Nephron progenitor cell (in vitro differentiated cells): ENCODE data around the gene CDH4.
"Not testable (repeated sequence)": the region's sequence is repeated elsewhere in the genome, so short reads cannot be mapped to it uniquely, and the experiment has no call there.

Source experiments
- DNase-seq: peaks from one replicate; pipeline ENCODE4 v3.0.0; 2021
- H3K27ac Mint-ChIP-seq: 2 replicates; pipeline ENCODE4 v1.8.0; 2021; ENCODE audit warnings: mild to moderate bottlenecking, moderate library complexity, mixed read lengths
- H3K27me3 Mint-ChIP-seq: 2 replicates; pipeline ENCODE4 v1.8.0; 2021; ENCODE audit warnings: mild to moderate bottlenecking, low read depth, mixed read lengths; ENCODE audit not compliant: poor library complexity
- H3K36me3 Mint-ChIP-seq: 2 replicates; pipeline ENCODE4 v1.8.0; 2021; ENCODE audit warnings: low read depth, mixed read lengths
- H3K4me1 Mint-ChIP-seq: 2 replicates; pipeline ENCODE4 v1.8.0; 2021; ENCODE audit warnings: mixed read lengths
- H3K4me3 Mint-ChIP-seq: 2 replicates; pipeline ENCODE4 v1.8.0; 2021; ENCODE audit warnings: mild to moderate bottlenecking, moderate library complexity, mixed read lengths
- H3K9me3 Mint-ChIP-seq: 2 replicates; pipeline ENCODE4 v1.8.0; 2021; ENCODE audit warnings: mild to moderate bottlenecking, moderate library complexity, mixed read lengths
- TF ChIP-seq, protein P1 (sequence below): fragments of 200-600 bp; sonication (generic); IDR thresholded peaks from 2 replicates; pipeline ENCODE4 v1.5.0; 2021; ENCODE audit warnings: antibody characterized with exemption

CDH4 gene

DNA sequence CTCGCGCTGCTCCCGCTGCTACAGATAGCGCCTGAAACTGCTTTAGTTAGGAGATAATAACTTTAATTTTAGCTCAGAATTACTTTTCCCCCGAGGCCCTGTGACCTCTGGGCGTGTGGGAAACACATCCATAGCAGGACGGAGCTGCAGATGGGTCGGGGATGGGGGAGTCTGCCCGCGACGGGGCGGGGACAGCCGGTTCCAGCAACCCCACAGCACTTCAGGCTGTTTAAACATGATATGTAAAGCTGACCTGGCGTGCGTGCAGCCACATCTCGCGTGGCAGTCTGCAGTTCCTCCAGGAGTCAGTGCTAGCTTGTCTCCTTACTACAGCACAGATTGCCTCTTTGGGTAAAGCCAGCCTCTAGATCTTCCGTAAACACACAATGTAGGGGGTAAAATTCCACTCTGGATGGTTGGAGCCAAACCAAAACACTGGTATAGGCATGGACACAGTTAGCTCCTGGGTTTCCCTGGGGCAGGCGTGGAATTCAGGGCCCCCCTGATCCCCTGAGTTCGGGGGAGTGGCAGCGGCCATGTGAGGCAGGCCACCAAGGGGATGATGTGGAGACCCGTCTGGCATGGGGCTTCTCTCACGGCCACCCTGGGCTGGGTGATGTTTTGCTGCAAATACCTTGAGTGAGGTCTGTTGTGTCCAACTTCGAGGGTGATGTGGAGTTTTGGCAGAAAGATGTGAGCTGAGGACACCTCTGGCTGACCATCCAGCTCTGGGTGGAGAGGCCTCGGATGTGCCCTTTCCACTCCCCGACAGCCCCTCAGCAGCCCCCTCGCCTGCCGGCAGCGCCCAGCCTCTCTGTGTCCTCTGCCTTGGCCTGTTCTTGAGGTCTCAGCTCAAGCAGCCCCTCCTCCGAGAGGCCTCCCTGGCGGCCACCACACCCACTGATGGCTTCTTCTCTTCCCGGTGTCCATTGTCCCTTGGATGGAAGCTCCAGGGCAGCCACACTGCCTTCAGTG, 599.2 kb downstream of the CDH4 start:
- DNase-seq = no peak
- TF ChIP-seq, protein P1, sequence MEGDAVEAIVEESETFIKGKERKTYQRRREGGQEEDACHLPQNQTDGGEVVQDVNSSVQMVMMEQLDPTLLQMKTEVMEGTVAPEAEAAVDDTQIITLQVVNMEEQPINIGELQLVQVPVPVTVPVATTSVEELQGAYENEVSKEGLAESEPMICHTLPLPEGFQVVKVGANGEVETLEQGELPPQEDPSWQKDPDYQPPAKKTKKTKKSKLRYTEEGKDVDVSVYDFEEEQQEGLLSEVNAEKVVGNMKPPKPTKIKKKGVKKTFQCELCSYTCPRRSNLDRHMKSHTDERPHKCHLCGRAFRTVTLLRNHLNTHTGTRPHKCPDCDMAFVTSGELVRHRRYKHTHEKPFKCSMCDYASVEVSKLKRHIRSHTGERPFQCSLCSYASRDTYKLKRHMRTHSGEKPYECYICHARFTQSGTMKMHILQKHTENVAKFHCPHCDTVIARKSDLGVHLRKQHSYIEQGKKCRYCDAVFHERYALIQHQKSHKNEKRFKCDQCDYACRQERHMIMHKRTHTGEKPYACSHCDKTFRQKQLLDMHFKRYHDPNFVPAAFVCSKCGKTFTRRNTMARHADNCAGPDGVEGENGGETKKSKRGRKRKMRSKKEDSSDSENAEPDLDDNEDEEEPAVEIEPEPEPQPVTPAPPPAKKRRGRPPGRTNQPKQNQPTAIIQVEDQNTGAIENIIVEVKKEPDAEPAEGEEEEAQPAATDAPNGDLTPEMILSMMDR = no peak
- H3K4me3 Mint-ChIP-seq = no peak overlapping the region
- H3K4me1 Mint-ChIP-seq = no peaks in the 10 kb centered on the region
- H3K27ac Mint-ChIP-seq = no peak overlapping the region
- H3K36me3 Mint-ChIP-seq = no peaks in the 10 kb centered on the region
- H3K9me3 Mint-ChIP-seq = peaks cover 3% of the 10 kb centered on the region
- H3K27me3 Mint-ChIP-seq = peaks cover 9% of the 10 kb centered on the region

DNA sequence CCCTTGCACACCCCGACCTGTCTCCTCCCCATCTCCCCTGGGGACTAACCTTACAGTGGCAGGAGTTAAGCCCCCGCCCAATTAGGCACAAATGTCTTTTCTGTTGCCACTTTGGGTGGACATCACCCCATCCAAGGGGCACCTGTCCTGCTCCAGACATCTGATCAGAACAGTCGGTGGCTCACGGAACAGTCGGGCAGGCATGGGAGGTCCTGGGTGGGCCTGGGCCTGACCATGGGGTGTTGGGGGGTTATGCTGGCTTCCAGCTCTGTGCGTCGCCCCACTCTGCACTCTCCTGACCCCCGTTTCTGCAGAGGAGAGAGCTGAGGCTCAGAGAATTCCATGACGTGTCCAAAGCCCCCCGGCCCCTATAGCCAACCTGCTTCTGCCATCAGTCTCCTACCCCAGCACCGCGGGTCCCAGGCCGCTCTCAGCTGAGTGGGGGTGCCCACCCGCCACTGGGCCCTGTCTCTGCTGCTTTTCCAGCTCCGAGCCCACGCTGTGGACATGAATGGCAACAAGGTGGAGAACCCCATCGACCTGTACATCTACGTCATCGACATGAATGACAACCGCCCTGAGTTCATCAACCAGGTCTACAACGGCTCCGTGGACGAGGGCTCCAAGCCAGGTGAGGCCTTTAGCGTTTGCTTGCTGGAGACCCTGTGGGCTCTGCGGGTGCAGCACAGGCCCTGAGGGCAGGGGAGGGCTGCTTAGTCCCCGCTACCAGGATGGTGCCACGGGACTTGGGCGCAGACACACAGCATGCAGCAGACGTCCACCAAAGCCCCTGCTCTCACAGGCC, 600.4 kb downstream of the CDH4 start:
- Mint-ChIP-seq H3K4me3 (no peak overlapping the region), H3K27ac (no peak overlapping the region), H3K4me1 (no peaks in the 10 kb centered on the region), H3K9me3 (no peaks in the 10 kb centered on the region), H3K36me3 (no peaks in the 10 kb centered on the region), H3K27me3 (peaks cover 9% of the 10 kb centered on the region)
- DNase-seq = no peak
- TF ChIP-seq, protein P1 = no peak

DNA sequence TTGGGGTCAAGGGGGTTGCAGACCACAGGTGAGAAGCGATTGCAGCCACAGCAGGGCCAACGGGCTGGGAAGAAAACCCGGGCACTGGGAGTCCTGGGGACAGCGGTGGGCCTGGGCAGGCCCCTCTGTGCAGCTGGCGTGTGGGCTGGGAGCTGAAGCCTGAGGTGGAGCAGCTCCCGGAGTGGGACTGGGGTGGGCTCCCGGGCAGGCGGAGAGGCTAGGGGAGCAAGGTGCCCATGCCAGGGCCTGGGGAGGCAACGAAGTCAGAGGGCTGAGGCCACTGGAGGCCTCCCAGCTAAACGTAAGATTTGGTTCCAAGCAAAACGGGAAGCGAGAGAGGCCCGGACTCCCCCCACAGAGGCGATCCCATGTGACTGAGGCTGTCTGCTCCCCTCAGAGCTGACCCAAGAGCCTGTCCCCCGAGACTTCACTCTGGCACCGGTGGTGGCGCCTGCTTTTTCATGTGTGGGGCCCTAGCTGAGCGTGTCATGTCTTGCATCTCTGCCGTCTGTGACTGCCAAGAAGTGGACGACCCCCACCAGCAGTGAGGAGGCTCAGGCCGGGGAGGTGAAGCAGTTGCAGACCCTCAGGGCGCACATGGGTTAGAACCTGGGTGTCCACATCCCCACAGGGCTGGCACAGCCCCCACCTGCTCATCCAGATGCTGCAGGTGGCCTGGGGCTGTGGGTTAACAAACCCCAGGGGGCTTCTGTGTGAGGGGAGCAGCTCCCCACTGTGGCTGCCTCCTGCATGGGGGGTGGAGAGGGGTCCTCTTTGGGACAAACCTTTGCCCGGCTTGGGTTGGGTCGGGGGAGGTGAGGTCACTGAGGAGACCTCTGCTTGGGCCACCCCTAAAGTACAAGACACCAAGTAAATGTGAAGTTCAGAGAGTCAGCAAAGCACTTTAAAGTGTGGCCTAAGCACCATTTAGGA, 601.3 kb downstream of the CDH4 start:
- H3K27me3 Mint-ChIP-seq = peaks cover 9% of the 10 kb centered on the region
- DNase-seq = no peak
- H3K9me3 Mint-ChIP-seq = no peaks in the 10 kb centered on the region
- H3K27ac Mint-ChIP-seq = no peak overlapping the region
- TF ChIP-seq, protein P1 = no peak
- H3K4me3 Mint-ChIP-seq = no peak overlapping the region
- H3K36me3 Mint-ChIP-seq = no peaks in the 10 kb centered on the region
- H3K4me1 Mint-ChIP-seq = no peaks in the 10 kb centered on the region

DNA sequence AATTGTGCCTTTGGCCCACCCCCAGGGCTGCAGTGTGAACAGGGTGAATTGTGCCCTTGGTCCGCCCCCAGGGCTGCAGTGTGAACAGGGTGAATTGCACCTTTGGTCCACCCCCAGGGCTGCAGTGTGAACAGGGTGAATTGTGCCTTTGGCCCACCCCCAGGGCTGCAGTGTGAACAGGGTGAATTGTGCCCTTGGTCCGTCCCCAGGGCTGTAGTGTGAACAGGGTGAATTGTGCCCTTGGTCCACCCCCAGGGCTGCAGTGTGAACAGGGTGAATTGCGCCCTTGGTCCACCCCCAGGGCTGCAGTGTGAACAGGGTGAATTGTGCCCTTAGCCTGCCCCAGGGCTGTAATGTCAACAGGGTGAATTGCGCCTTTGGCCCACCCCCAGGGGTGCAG, 602.5 kb downstream of the CDH4 start:
- DNase-seq, H3K4me3 Mint-ChIP-seq, H3K9me3 Mint-ChIP-seq, H3K4me1 Mint-ChIP-seq, H3K27me3 Mint-ChIP-seq, H3K36me3 Mint-ChIP-seq, H3K27ac Mint-ChIP-seq: not testable (repeated sequence)

DNA sequence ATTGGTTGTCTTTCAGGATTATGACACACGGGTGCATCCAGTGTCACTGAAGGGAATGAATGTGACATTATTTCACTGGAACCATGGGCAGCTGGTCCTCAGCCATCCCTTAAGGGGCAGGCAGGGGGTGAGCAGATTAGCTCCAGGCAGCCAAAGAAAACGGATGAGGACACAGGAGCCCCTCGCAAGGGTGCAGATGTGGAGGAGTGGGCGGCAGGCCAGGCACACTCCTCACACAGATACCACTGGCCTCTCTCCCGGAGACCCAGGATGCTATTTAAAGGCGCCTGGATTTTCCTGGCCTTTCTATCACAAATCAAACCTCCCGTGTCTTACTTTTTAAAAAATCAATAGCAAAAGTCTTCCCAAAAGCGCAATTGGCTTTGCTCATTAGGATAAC, 603.2 kb downstream of the CDH4 start:
- Mint-ChIP-seq H3K4me1 (no peaks in the 10 kb centered on the region), H3K36me3 (no peaks in the 10 kb centered on the region), H3K9me3 (no peaks in the 10 kb centered on the region), H3K4me3 (no peak overlapping the region), H3K27ac (no peak overlapping the region), H3K27me3 (peaks cover 9% of the 10 kb centered on the region)
- TF ChIP-seq, protein P1 = no peak
- no peak for DNase-seq
